Measurements from ENCODE around the gene SKIC2. TPM values are rescaled to one million over a fixed set of nuclear protein-coding genes. Genes with fewer than 3 reads are reported as not detected.
A peak's percentile ranks its signal among the peaks of the same experiment; 100 is the strongest.
"Not testable (repeated sequence)": the region's sequence is repeated elsewhere in the genome, so short reads cannot be mapped to it uniquely, and the experiment has no call there.

The SKIC2 gene
- total RNA-seq, 1 donor from 2014 or later = 92.8 TPM

- Mint-ChIP-seq H3K4me3 (no peak overlapping the region), H3K27ac (peak overlapping the region; percentile 59), H3K9me3 (no peaks in the 10 kb centered on the region), H3K36me3 (ENCODE audit: low read depth) (peaks cover 54% of the 10 kb centered on the region), H3K27me3 (peaks cover 2% of the 10 kb centered on the region), H3K4me1 (peaks cover 38% of the 10 kb centered on the region)
- DNase-seq = no peak
- intact Hi-C loops (cut with micrococcal nuclease) = no loop called here
These were observed 10.1 kb downstream of the SKIC2 start for GRCh38 chr6:31968791-31969711.

GRCh38 chr6:31969712-31970603 is 11.0 kb downstream of the SKIC2 start:
- Mint-ChIP-seq H3K27ac (peak overlapping the region; percentile 83), H3K36me3 (ENCODE audit: low read depth) (peaks cover 48% of the 10 kb centered on the region)

DNA sequence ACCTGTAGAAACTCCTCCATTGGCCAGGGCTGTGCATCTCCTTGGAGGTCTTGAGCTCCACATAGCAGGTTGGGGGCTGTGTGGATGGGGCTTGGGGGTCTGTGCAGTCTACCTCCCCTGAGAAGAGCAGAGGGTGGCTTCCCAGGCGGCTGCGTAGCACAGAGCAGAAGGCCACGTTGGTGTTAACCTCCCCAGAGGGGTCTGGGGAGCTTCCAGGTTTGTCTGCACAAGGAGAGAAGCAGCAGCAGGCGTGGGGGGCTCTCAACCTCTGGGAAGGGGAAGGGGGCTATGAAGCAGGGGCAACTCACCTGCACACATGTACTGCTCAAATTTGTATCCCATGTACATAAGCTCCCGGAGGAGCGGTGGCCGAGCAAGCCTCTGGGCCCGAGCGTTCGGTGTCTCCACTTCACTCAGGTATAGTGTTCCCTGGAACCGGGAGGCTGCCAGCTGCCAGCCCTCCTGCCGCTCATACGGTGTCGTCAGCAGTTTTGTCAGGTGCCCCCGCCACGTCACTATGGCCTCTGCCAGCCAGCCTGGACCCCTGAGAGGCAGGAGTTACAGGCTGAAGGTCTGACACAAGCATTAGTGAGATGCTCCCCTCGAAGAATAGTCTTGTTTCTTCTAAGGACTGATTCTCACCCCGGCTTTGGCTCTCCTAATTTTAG is 11.8 kb downstream of the SKIC2 start:
- Mint-ChIP-seq H3K27me3 (peaks cover 2% of the 10 kb centered on the region), H3K9me3 (no peaks in the 10 kb centered on the region), H3K36me3 (ENCODE audit: low read depth) (peaks cover 40% of the 10 kb centered on the region), H3K4me3 (peak overlapping the region; percentile 99), H3K27ac (peak overlapping the region; percentile 100), H3K4me1 (peaks cover 41% of the 10 kb centered on the region)
- DNase-seq = peak; percentile 65
- intact Hi-C loops (cut with micrococcal nuclease) = loop anchor here (10.0 kb wide), 1 partner anchor 1416 kb away; the partner anchor contains the start of genes GNL1 and PRR3

More at GRCh38 chr6:31969712-31970603, 11.0 kb downstream of the SKIC2 start:
- Mint-ChIP-seq H3K27me3 (peaks cover 2% of the 10 kb centered on the region), H3K9me3 (no peaks in the 10 kb centered on the region), H3K4me3 (peak overlapping the region; percentile 99), H3K4me1 (peaks cover 41% of the 10 kb centered on the region)
- DNase-seq = no peak
- intact Hi-C loops (cut with micrococcal nuclease) = loop anchor here (10.0 kb wide), 1 partner anchor 1415 kb away; the partner anchor contains the start of genes GNL1 and PRR3

DNA sequence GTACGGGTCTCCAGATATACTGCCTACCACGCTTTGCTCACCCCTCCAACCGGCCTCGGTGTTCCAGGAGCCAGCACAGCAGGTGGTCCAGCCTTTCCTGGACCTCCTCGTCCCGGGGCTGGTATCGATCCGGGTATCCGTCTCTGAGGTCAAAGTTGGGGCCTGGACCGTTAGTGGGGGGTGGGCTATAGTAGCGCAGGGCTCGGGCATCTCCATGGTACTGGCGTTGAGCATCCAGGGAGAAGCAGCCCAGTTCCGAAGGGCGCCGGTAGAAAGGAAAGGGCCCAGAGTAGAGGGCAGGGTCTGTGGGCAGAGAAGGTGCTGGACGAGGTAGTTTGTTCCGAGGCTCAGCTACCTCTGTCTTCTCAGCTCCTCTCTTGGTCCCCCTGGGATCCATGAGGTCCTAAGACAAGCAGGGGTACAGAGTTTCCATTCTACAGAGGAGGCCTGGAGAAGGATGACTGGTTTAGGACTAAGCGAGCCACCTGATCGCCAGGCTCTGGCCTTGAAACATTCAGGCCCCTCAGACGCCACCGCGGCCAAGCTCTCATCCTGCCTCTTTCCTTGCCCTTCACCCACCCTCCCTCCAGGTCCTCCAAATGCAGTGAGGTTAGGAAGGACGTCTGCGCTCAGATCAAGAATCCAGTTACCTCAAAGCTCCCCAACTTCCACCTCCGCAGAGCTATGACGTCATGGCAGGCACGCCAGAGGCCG is 12.5 kb downstream of the SKIC2 start:
- DNase-seq = peak; percentile 70
- Mint-ChIP-seq H3K9me3 (no peaks in the 10 kb centered on the region), H3K4me3 (peak overlapping the region; percentile 99), H3K27me3 (peaks cover 2% of the 10 kb centered on the region), H3K36me3 (ENCODE audit: low read depth) (peaks cover 40% of the 10 kb centered on the region), H3K4me1 (peaks cover 41% of the 10 kb centered on the region), H3K27ac (peak overlapping the region; percentile 100)
- intact Hi-C loops (cut with micrococcal nuclease) = loop anchor here (10.0 kb wide), 1 partner anchor 1417 kb away; the partner anchor contains the start of genes GNL1 and PRR3

DNA sequence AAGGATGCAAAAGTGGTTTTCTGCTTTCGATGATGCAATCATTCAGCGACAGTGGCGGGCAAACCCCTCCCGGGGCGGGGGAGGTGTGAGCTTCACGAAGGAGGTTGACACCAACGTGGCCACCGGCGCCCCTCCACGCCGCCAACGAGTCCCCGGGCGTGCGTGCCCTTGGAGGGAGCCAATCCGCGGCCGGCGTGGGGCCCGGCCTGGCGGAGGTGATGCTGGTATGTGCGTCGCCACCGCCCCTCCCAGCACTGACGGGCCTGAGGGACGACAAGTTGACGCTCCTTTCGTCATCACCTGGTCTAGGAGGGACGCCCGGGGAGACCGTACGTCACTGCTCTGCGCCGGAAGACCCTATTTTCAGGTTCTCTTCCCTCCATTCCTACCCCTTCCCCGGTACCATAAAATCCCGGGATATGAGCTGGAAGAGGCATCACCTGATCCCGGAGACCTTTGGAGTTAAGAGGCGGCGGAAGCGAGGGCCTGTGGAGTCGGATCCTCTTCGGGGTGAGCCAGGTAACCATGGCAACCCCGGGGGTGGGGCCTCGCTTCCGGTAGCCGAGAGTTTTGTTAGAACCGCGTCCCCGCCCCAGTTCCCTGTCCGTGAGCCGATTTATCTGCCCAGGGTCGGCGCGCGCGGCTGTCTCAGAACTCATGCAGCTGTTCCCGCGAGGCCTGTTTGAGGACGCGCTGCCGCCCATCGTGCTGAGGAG is 13.2 kb downstream of the SKIC2 start, which contains the start of gene DXO:
Gene DXO, minus strand, starts transcription at position 146 of the 716 bp plus-strand sequence. CDS start 463 bp downstream, outside the sequence.
- Mint-ChIP-seq H3K9me3 (no peaks in the 10 kb centered on the region), H3K4me3 (peak within 1 kb of the TSS; percentile 99), H3K27ac (peak within 1 kb of the TSS; percentile 100), H3K4me1 (peaks cover 41% of the 10 kb centered on the region), H3K36me3 (ENCODE audit: low read depth) (peaks cover 36% of the 10 kb centered on the region), H3K27me3 (peaks cover 2% of the 10 kb centered on the region)
- DNase-seq = peak; percentile 99
- intact Hi-C loops (cut with micrococcal nuclease) = loop anchor here (1.0 to 10.0 kb wide), 3 partner anchors 13 to 1417 kb away; partner anchors contain the start of genes AGPAT1, GNL1, PRR3 and SKIC2

- peaks cover 29% of the 10 kb centered on the region for H3K36me3 Mint-ChIP-seq (ENCODE audit: low read depth)
- intact Hi-C loops (cut with micrococcal nuclease) = loop anchor here (1.0 to 10.0 kb wide), 3 partner anchors 14 to 1418 kb away; partner anchors contain the start of genes AGPAT1, GNL1, PRR3 and SKIC2
- H3K4me3 Mint-ChIP-seq = peak overlapping the region; percentile 99
- peak overlapping the region; percentile 100 for H3K27ac Mint-ChIP-seq
- no peaks in the 10 kb centered on the region for H3K9me3 Mint-ChIP-seq
- peak; percentile 66 for DNase-seq
- H3K27me3 Mint-ChIP-seq = peaks cover 2% of the 10 kb centered on the region
- H3K4me1 Mint-ChIP-seq = peaks cover 41% of the 10 kb centered on the region
These were observed 13.9 kb downstream of the SKIC2 start for GRCh38 chr6:31972709-31973350.

- DNase-seq, H3K27me3 Mint-ChIP-seq, H3K4me3 Mint-ChIP-seq, H3K27ac Mint-ChIP-seq, H3K9me3 Mint-ChIP-seq: not testable (repeated sequence)
- Mint-ChIP-seq H3K36me3 (ENCODE audit: low read depth) (peaks cover 15% of the 10 kb centered on the region), H3K4me1 (peaks cover 31% of the 10 kb centered on the region)
- intact Hi-C loops (cut with micrococcal nuclease) = loop anchor here (10.0 kb wide), 1 partner anchor 1421 kb away; the partner anchor contains the start of genes GNL1 and PRR3
These were observed 17.1 kb downstream of the SKIC2 start for GRCh38 chr6:31976065-31976464.

GRCh38 chr6:31977816-31978431 is 18.9 kb downstream of the SKIC2 start:
- Mint-ChIP-seq H3K27ac (no peak overlapping the region), H3K4me3 (no peak overlapping the region), H3K9me3 (no peaks in the 10 kb centered on the region), H3K36me3 (ENCODE audit: low read depth) (peaks cover 11% of the 10 kb centered on the region), H3K27me3 (no peaks in the 10 kb centered on the region), H3K4me1 (peaks cover 19% of the 10 kb centered on the region)
- intact Hi-C loops (cut with micrococcal nuclease) = loop anchor here (10.0 kb wide), 1 partner anchor 1423 kb away; the partner anchor contains the start of genes GNL1 and PRR3
- DNase-seq = no peak

GRCh38 chr6:31978831-31979230 is 19.9 kb downstream of the SKIC2 start:
- Mint-ChIP-seq H3K36me3 (ENCODE audit: low read depth) (peaks cover 8% of the 10 kb centered on the region), H3K9me3 (no peaks in the 10 kb centered on the region), H3K4me1 (peaks cover 10% of the 10 kb centered on the region), H3K27ac (peak overlapping the region; percentile 83), H3K27me3 (no peaks in the 10 kb centered on the region), H3K4me3 (no peak overlapping the region)
- intact Hi-C loops (cut with micrococcal nuclease) = loop anchor here (10.0 kb wide), 1 partner anchor 1424 kb away; the partner anchor contains the start of genes GNL1 and PRR3
- no peak for DNase-seq

DNA sequence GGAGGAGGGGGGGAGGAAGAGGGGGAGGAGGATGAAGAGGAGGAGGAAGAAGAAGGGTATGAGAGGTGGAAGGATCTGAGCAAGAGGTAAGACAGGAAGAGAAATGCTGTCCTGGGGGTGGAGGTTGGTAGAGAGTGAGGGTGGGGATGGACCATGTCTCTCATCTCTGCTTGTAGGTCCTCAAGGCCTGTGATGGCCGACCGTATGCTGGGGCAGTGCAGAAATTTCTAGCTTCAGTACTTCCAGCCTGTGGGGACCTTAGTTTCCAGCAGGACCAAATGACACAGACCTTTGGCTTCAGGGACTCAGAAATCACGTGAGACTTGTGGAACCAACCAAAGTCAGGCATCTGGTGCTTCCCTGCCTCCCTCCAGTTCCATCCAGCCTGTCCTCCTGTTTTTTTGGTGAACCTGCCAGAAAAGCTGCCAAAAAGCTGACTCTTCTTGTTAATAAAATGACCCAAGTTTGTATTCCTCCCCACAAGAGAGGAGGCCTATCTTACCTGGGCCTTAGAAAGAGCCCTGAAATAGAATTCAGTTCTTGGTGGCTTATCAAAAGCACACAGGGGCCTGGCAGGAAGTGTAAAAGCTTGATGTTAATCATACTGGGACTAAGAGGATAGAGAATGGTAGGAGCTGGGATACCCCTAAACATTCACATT is 20.4 kb downstream of the SKIC2 start:
- DNase-seq = no peak
- Mint-ChIP-seq H3K9me3 (no peaks in the 10 kb centered on the region), H3K4me3 (no peak overlapping the region), H3K27ac (peak overlapping the region; percentile 43), H3K27me3 (no peaks in the 10 kb centered on the region), H3K4me1 (peaks cover 7% of the 10 kb centered on the region), H3K36me3 (ENCODE audit: low read depth) (peaks cover 6% of the 10 kb centered on the region)
- intact Hi-C loops (cut with micrococcal nuclease) = loop anchor here (10.0 kb wide), 1 partner anchor 1425 kb away; the partner anchor contains the start of genes GNL1 and PRR3

All from activated CD4-positive, alpha-beta T cell treated with anti-CD3 and anti-CD28 coated beads, Interleukin-2, amount 10 ng/mL, durations not matched to agents 24 days and 14 days (primary cell).